A673 (cell line): ENCODE measurements around the gene SRD5A1.

Source experiments
- CTCF ChIP-seq: fragments of 300-800, 200-600 bp; sonication (generic); conservative IDR thresholded peaks from 2 replicates; pipeline ENCODE4 v1.5.1; 2017; ENCODE audit warnings: low read depth, mild to moderate bottlenecking, antibody characterized with exemption, low read length, moderate library complexity, mixed read lengths
- EZH2 ChIP-seq: fragments of 200-600 bp; sonication (generic); IDR thresholded peaks from 2 replicates; pipeline ENCODE4 v1.6.1; 2017; ENCODE audit warnings: borderline replicate concordance, low read depth, mild to moderate bottlenecking, mixed read lengths, antibody characterized with exemption, low read length; ENCODE audit not compliant: poor library complexity, severe bottlenecking

- TF ChIP-seq EZH2 (no peak), CTCF (no peak)
These were observed 40.6 kb upstream of the SRD5A1 start for GRCh38 chr5:6592601-6593000.
